Hematopoietic multipotent progenitor cell treated with erythropoietin and hydrocortisone succinate and interleukin-3 and kit ligand, for 8 days (in vitro differentiated cells): ENCODE results near the gene CSNK1G3.

Experiments used
- DNase-seq: peaks from one replicate; pipeline ENCODE4 v3.0.0-alpha.2; 2015

CSNK1G3 gene

GRCh38 chr5:123651234-123651633 lies 139.3 kb downstream of the CSNK1G3 start:
- DNase-seq, result no peak

GRCh38 chr5:123659011-123659410 lies 147.0 kb downstream of the CSNK1G3 start:
- no peak for DNase-seq

- DNase-seq, result no peak
Measured at GRCh38 chr5:123659495-123659894, 147.5 kb downstream of the CSNK1G3 start.

- no peak for DNase-seq
Measured at GRCh38 chr5:123664961-123665360, 153.0 kb downstream of the CSNK1G3 start.

GRCh38 chr5:123665822-123666371 lies 153.9 kb downstream of the CSNK1G3 start:
- no peak for DNase-seq
